SU-DHL-6 (cell line): ENCODE data around the gene NCBP1.

ENCODE experiments used
- EZH2phosphoT487 ChIP-seq: fragments of 200-600 bp; sonication (generic), shearing (Covaris generic); conservative IDR thresholded peaks from 2 replicates; pipeline ENCODE4 v1.6.1; 2018; ENCODE audit warnings: mild to moderate bottlenecking, antibody characterized with exemption, low read length, moderate library complexity, mixed read lengths
- TF ChIP-seq, protein P1 (sequence below): fragments of 200-600 bp; sonication (generic); IDR thresholded peaks from one replicate; pipeline ENCODE4 v1.5.1; 2017; ENCODE audit warnings: antibody characterized with exemption, mild to moderate bottlenecking, low read length, moderate library complexity; ENCODE audit not compliant: insufficient read depth, poor library complexity, severe bottlenecking

DNA sequence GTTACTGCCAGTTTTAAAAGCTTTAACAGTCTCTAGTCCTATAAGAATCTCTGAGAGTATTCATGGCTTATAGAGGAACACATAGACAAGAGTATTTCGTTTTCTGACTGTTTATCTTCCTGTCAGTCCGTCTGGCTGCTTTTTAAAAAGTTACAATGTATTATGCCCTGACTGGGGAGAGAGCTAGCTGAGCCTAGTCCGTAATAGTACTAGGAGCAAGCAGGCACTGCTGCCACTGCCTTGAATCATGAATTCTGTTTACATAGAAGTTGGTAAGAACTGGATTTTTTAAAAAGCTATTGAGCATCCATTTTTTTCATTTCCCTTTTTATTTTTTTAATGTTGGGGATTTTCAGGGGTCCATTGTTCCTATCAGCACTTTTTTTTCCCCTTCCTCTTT, 37.0 kb downstream of the NCBP1 start:
- TF ChIP-seq, protein P1, sequence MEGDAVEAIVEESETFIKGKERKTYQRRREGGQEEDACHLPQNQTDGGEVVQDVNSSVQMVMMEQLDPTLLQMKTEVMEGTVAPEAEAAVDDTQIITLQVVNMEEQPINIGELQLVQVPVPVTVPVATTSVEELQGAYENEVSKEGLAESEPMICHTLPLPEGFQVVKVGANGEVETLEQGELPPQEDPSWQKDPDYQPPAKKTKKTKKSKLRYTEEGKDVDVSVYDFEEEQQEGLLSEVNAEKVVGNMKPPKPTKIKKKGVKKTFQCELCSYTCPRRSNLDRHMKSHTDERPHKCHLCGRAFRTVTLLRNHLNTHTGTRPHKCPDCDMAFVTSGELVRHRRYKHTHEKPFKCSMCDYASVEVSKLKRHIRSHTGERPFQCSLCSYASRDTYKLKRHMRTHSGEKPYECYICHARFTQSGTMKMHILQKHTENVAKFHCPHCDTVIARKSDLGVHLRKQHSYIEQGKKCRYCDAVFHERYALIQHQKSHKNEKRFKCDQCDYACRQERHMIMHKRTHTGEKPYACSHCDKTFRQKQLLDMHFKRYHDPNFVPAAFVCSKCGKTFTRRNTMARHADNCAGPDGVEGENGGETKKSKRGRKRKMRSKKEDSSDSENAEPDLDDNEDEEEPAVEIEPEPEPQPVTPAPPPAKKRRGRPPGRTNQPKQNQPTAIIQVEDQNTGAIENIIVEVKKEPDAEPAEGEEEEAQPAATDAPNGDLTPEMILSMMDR: no peak
- TF ChIP-seq EZH2phosphoT487: no peak
